Measurements from ENCODE around the gene DNHD1. TPM values are rescaled to one million over a fixed set of nuclear protein-coding genes. Genes with fewer than 3 reads are reported as not detected.

DNHD1 gene
- total and polyA plus RNA-seq, 2 of the 4 experiments (the other 2 are of a cell fraction), result 1.8 to 3.6 TPM

DNA sequence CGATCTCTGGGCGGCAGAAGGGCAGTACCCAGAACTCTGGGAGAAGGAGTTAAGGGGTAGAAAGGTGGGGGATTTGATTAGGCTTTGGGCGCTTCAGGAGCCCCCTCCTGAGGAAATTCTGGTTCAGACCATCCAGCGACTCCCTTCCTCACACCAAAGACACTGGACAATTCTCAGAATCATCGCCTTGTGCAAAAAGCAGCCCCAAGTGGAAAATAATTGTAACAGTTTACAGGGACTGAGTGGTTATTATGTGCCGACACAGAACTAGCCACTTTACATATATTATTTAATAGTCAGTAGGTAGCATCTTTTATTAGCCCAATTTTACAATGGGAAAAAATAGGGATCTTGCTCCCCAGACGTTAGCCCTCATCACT is 22.7 kb upstream of the DNHD1 start:
- H3K9me3 ChIP-seq (ENCODE audit: control insufficient read depth, insufficient read depth, low read length), result no peaks in the 10 kb centered on the region
- dilution Hi-C loops (cut with HindIII; ENCODE audit: low sequenced_read_pairs, unreplicated experiment), result no loop called here

More for the DNA sequence above, 22.7 kb upstream of the DNHD1 start:
- Histone ChIP-seq H4K91ac (ENCODE audit: insufficient read depth, low read depth, low read length) (peak overlapping the region; percentile 57; the same call in 1 of the 2 replicates), H3K4ac (ENCODE audit: low read depth, low read length) (peak overlapping the region; percentile 68), H4K5ac (ENCODE audit: low read depth, low read length) (peak overlapping the region; percentile 82), H3K4me2 (ENCODE audit: low read depth, low read length) (peak overlapping the region; percentile 92), H2AK9ac (replicated peaks; ENCODE audit: low read depth, low read length, poor library complexity) (peak overlapping the region; percentile 83), H3K79me1 (ENCODE audit: low read depth in 1 of 2, low read length in 2 of 2) (peaks cover 24 to 69% of the 10 kb centered on the region in 2 experiments; a peak in 3 of 4 replicates), H3K4me3 (ENCODE audit: insufficient read depth, low read depth, low read length) (peak overlapping the region; percentile 66), H4K20me1 (ENCODE audit: insufficient read depth, low read length) (no peaks in the 10 kb centered on the region), H3K4me1 (ENCODE audit: control insufficient read depth, insufficient read depth, low read length) (peaks cover 6% of the 10 kb centered on the region), H3K9ac (ENCODE audit: low read depth, low read length) (peak overlapping the region; percentile 82), H3K56ac (ENCODE audit: extremely low read depth, insufficient read depth, low read length) (peak overlapping the region; percentile 63; the same call in 1 of the 2 replicates), H2AFZ (replicated peaks; ENCODE audit: low read length, poor library complexity) (peak overlapping the region; percentile 88), H2BK15ac (ENCODE audit: low read depth, low read length) (no peak overlapping the region), H3K27ac (ENCODE audit: insufficient read depth, low read length) (peak overlapping the region; percentile 87), H3K36me3 (ENCODE audit: control insufficient read depth, insufficient read depth, low read length) (peaks cover 29% of the 10 kb centered on the region), H3K18ac (ENCODE audit: low read depth, low read length) (peak overlapping the region; percentile 53; the same call in 1 of the 2 replicates), H3K23ac (ENCODE audit: low read depth, low read length) (peak overlapping the region; percentile 25), H4K8ac (ENCODE audit: low read depth in 2 of 2, low read length in 2 of 2) (peak overlapping the region; percentile 55 to 87), H3K9me1 (ENCODE audit: insufficient read depth, low read length) (peaks cover 15% of the 10 kb centered on the region), H3K27me3 (ENCODE audit: control insufficient read depth, insufficient read depth, low read length) (no peaks in the 10 kb centered on the region), H2AK5ac (ENCODE audit: low read depth, low read length) (peak overlapping the region; percentile 43; the same call in 1 of the 2 replicates), H3K14ac (replicated peaks; ENCODE audit: low read depth, low read length) (peak overlapping the region; percentile 54), H2BK5ac (ENCODE audit: low read depth, low read length, poor library complexity, severe bottlenecking) (peak overlapping the region; percentile 66), H2BK20ac (ENCODE audit: low read depth, low read length) (no peak overlapping the region), H2BK120ac (ENCODE audit: low read depth, low read length) (0 out of 2 replicates have a peak overlapping the region, but pooled peaks have one; percentile 23)
- peak; percentile 3; the same call in 1 of the 2 replicates for ATAC-seq (ENCODE audit: low read depth)
- 83% methylated on average over 1 of the region's 7 CpGs; no CpG with 5 or more reads in 1 of the 2 experiments for WGBS, 2 experiments (ENCODE audit: extremely low coverage in 2 of 2, insufficient read length in 1 of 2)
- CTCF ChIA-PET, result interaction anchor here (0.8 kb wide), 1 partner anchor 95 kb away, joined by 4 read pairs; no protein-coding TSS in a partner anchor
- BruUV-seq (replicated peaks), result no TSS peak
- TF ChIP-seq BHLHE40 (IDR thresholded peaks at IDR 0.05; ENCODE audit: low read depth, low read length), result no peak
- no peak for TF ChIP-seq CHD1 (IDR thresholded peaks at IDR 0.05; ENCODE audit: low read depth, low read length)
- TF ChIP-seq, protein P1, sequence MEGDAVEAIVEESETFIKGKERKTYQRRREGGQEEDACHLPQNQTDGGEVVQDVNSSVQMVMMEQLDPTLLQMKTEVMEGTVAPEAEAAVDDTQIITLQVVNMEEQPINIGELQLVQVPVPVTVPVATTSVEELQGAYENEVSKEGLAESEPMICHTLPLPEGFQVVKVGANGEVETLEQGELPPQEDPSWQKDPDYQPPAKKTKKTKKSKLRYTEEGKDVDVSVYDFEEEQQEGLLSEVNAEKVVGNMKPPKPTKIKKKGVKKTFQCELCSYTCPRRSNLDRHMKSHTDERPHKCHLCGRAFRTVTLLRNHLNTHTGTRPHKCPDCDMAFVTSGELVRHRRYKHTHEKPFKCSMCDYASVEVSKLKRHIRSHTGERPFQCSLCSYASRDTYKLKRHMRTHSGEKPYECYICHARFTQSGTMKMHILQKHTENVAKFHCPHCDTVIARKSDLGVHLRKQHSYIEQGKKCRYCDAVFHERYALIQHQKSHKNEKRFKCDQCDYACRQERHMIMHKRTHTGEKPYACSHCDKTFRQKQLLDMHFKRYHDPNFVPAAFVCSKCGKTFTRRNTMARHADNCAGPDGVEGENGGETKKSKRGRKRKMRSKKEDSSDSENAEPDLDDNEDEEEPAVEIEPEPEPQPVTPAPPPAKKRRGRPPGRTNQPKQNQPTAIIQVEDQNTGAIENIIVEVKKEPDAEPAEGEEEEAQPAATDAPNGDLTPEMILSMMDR (conservative IDR thresholded peaks at IDR 0.05; ENCODE audit: low read depth, low read length), result no peak
- TF ChIP-seq RFX5 (IDR thresholded peaks at IDR 0.05; ENCODE audit: low read depth, low read length), result no peak
- no peak for TF ChIP-seq SMC3 (IDR thresholded peaks at IDR 0.05; ENCODE audit: low read depth, low read length)
- no peak for TF ChIP-seq RCOR1 (IDR thresholded peaks at IDR 0.05; ENCODE audit: insufficient replicate concordance, low read length)
- no peak for TF ChIP-seq ELK1 (IDR thresholded peaks at IDR 0.05; ENCODE audit: borderline replicate concordance, low read depth, low read length)
- TF ChIP-seq CEBPB (IDR thresholded peaks at IDR 0.05; ENCODE audit: low read depth, low read length), result no peak
- intact Hi-C loops (cut with micrococcal nuclease) (loop anchor here (1.0 kb wide), 1 partner anchor 138 kb away; the partner anchor contains the start of gene TAF10), in situ Hi-C loops (cut with MboI; ENCODE audit: low sequenced_read_pairs) (no loop called here)
- POLR2A ChIA-PET (ENCODE audit: unreplicated experiment), result no interaction called here
- no peak for DNase-seq
